T1000 (cell line): ENCODE results near the gene LIG4.
"Not testable (repeated sequence)": the region's sequence is repeated elsewhere in the genome, so short reads cannot be mapped to it uniquely, and the experiment has no call there.

ENCODE experiments used
- DNase-seq: peaks from one replicate; lab custom pipeline; 2025; ENCODE audit warnings: mixed read lengths; lab: John Stamatoyannopoulos, UW

The LIG4 gene

GRCh38 chr13:108215436-108215835 lies at the start of gene LIG4:
TSS of gene LIG4 (minus strand) at chr13:108215536. CDS start at chr13:108211268, 4,268 bp downstream.
- peak; percentile 75 for DNase-seq

- no peak for DNase-seq
Measured at GRCh38 chr13:108263621-108264355, 48.5 kb upstream of the LIG4 start.

GRCh38 chr13:108257248-108257647 lies 41.9 kb upstream of the LIG4 start:
- DNase-seq = no peak

- DNase-seq = no peak
Measured at GRCh38 chr13:108249150-108249549, 33.8 kb upstream of the LIG4 start.

- DNase-seq = no peak
Measured at GRCh38 chr13:108230377-108230776, 15.0 kb upstream of the LIG4 start.

- DNase-seq = no peak
Measured at GRCh38 chr13:108227651-108228272, 12.4 kb upstream of the LIG4 start.

- DNase-seq = no peak
Measured at GRCh38 chr13:108226184-108226583, 10.8 kb upstream of the LIG4 start.

- DNase-seq = no peak
Measured at GRCh38 chr13:108225440-108225839, 10.1 kb upstream of the LIG4 start.

GRCh38 chr13:108223687-108224503 lies 8.6 kb upstream of the LIG4 start:
- no peak for DNase-seq

- no peak for DNase-seq
Measured at GRCh38 chr13:108220041-108220440, 4.7 kb upstream of the LIG4 start.

GRCh38 chr13:108218044-108218974 lies 3.0 kb upstream of the LIG4 start, which contains the start of gene ABHD13:
TSS of gene ABHD13 (plus strand) at chr13:108218392. CDS start at chr13:108229219, 10,827 bp downstream.
- DNase-seq = peak; percentile 74

- not testable (repeated sequence) for DNase-seq
Measured at GRCh38 chr13:108217307-108218043, 2.1 kb upstream of the LIG4 start.

GRCh38 chr13:108214441-108215271 lies 680 bp downstream of the LIG4 start:
- no peak for DNase-seq

GRCh38 chr13:108213946-108214345 lies 1.4 kb downstream of the LIG4 start:
- DNase-seq = no peak

GRCh38 chr13:108212886-108213285 lies 2.5 kb downstream of the LIG4 start:
- no peak for DNase-seq

GRCh38 chr13:108210551-108210950 lies 4.8 kb downstream of the LIG4 start:
- no peak for DNase-seq

GRCh38 chr13:108200781-108201398 lies 14.4 kb downstream of the LIG4 start:
- DNase-seq = no peak

- DNase-seq = no peak
Measured at GRCh38 chr13:108195861-108196260, 19.5 kb downstream of the LIG4 start.

- no peak for DNase-seq
Measured at GRCh38 chr13:108195146-108195545, 20.2 kb downstream of the LIG4 start.
